Endometrial microvascular endothelial cells (primary cell): ENCODE results near the gene RUNX2. TPM values are rescaled to one million over a fixed set of nuclear protein-coding genes. Genes with fewer than 3 reads are reported as not detected.

Source experiments
- in situ Hi-C: cut with HindIII; loops from 2 replicates; pipeline ENCODE4 v1.10.0; 2017; ENCODE audit warnings: low sequenced_read_pairs, low pct_unique_long_range_greater_than_20kb; ENCODE audit errors: inconsistent ontology term
- total RNA-seq: library from RNA; depleted of rRNA; stranded (reverse); fragments of >200 nt; gene quantifications from one replicate; pipeline ENCODE4 v1.2.3, GENCODE V29; 2015; ENCODE audit errors: inconsistent ontology term

Gene RUNX2
- total RNA-seq, 1 donor from 2014 or later: 0.09 TPM

DNA sequence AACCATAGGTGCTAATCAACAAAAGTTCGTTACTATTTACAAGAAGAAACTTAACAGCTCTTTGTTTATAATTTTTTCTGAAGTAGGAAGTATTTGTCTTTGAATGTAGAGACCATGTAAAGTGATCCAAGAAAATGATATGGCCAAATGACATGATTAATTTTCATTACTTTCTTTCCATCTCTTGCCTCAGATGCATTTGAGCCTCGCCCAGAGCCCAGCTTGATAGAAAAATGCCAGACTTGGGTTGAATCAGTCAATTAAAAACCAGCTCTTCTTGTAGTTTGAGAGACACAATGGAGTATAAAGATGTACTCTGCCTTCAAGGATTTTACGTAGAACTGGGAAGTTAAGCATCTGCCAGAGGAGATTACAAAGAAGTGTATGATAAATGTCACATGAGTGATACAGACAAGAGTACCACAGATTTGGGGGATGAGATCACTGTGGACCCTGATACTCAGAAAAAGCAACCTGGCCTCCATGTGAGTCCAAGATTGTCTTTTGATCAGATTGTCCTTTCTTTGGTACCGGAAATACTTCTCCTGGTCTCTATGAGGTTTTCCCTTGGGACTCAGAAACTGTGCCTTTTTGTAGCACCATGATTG, 142.1 kb downstream of the RUNX2 start:
- in situ Hi-C loops: no loop called here

DNA sequence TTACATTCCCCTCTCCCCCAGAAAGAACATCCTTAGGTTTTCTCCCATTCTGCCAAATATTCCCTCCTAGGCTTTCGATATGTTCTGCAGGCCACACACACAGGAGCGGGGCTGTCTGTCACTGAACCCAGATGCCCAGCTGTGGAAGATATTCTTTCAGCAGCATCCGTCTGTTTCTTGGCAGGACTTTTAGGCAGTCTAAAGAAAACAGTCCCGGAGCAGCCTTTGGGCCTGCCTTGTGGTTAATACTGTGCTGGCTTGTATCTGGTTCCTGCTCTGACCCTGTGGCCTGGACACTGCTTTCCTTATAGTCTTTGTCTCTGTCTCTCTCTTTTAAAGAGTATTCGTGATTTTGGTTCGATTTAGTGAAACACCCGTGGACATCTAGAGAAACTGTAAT, 144.3 kb downstream of the RUNX2 start:
- in situ Hi-C loops: no loop called here

DNA sequence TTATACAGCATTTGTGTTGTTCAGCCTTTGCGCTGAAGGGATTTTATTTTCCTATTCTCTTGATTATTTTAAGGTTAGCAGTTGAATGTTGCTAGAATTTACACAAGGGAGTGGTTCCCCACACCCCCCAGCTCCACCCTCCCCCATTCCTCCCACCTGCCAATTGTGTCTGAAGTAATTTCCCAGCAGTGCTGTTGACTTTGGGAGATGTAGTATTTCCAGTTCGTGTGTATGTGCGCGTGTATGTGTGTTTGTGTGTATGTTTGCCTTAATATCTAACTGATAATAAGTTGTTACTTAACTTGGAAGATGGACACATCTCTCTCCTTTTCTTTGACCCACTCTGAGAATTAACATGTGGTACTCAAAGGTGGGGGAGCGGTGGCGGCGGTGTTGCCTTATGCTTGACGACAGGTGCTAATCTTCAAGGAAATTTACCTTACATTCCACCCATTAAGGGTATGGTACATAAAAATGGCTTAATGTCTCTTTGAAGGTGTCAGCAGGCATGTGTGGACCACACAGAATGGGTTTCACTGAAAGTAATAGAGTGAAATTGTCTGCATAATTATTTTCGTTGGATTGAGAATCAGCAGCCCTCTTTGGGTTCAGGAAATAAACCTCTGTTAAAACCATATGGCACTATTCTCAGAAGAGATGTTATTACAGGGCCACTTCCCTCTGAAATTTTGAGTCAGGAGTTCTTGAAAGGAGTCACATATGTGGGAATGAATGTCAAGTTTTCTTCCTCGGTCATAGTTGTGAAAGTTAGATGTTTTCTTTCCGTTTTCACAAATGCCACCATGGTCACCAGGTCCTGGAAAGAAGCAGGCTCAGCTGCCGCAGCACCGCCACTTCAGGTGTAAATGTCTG, 145.2 kb downstream of the RUNX2 start:
- in situ Hi-C loops: no loop called here

- in situ Hi-C loops: no loop called here
Measured at GRCh38 chr6:45474376-45474775, 146.2 kb downstream of the RUNX2 start.

- in situ Hi-C loops: no loop called here
Measured at GRCh38 chr6:45476341-45476740, 148.2 kb downstream of the RUNX2 start.

GRCh38 chr6:45477278-45477677, 149.1 kb downstream of the RUNX2 start:
- in situ Hi-C loops: no loop called here

GRCh38 chr6:45477790-45478189, 149.7 kb downstream of the RUNX2 start:
- in situ Hi-C loops: no loop called here

- in situ Hi-C loops: no loop called here
Measured at GRCh38 chr6:45478240-45478639, 150.1 kb downstream of the RUNX2 start.

- in situ Hi-C loops: no loop called here
Measured at GRCh38 chr6:45479834-45480751, 152.0 kb downstream of the RUNX2 start.

DNA sequence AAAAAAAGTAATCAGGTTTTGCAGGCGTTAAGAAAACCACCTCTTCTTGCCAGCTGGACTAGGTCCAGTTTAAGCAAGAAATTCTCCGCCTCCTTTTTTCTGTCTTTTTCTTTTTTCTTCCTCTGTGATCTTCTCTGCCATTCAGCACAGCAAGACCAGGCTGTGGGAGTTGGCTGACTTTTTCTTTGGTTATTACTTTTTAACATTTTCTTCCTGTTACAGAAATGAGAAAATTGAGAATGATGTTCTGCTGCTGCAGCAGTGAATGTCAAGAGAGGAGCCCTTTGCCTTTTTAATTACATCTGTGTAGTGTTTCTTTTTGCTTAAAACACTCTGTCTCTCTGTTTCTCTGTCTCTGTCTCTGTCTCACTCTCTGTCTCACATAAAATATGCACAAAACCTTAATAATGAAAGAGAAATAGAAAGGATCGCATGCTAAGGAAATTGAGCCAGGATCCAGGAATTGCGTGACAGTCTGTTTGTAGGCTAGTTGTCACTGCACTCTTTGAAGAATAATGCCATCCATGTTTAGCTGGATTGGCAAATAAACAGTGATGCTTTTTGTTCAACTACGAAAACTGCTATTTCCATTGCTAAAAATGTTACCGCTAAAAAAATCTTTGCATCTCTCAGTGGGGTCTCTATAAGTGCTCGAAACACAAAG, 152.8 kb downstream of the RUNX2 start:
- in situ Hi-C loops: no loop called here

- in situ Hi-C loops: no loop called here
Measured at GRCh38 chr6:45483021-45483420, 154.9 kb downstream of the RUNX2 start.

DNA sequence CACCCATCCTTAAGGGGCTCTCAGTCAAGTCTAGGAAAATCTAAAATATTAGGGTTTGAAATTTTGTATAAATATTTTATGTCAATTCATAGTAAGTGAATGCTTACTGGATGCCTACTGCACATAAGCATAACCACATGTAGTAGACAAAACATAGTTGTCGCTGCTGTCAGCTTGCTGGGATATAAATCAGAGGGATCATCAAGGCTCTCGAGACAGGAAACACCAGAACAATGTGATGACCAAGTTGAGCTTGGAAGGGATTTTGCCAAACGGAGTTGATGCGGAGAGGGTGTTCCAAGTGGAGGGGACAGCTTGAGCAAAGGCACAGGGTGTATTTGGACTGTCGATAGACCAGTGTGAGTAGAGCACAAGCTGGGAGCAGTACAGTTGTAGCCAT, 155.4 kb downstream of the RUNX2 start:
- in situ Hi-C loops: no loop called here

DNA sequence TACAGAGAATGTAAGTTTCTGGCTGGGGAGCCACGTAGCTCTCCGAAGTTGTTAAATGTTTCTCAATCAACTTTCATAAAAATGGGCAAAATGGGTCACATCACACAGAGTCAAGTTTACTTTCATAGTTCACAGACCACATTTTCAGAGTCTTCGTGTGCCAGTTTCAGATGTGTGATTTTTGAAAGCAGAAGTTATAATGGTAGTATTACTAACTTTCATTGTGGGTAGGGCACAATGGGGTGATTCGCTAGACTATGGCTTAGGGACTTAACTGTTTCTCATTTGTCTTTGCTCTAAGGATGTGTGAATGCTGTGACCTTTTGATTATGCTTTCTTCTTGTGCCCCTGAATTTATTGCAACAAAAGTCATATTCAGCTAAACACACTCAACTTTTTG, 158.6 kb downstream of the RUNX2 start:
- in situ Hi-C loops: no loop called here

DNA sequence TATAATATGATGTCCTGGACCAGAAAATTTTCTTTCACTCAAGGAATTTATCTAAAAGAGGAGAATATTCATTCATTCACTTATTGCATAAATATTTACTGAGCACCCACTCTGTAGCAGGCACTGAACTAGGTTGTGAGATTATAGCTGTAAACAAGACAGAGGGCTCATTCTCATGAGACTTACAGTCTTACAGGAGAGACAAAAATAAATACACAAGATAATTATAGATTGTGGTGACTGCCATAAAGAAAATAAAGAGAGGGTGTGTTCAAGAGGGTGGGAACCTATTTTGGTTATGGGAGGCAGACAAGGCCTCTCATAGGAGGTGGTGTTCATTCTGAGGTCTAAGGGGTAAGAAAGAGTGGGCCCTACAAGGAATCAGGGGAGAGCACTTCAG, 159.5 kb downstream of the RUNX2 start:
- in situ Hi-C loops: no loop called here

GRCh38 chr6:45488269-45488668, 160.1 kb downstream of the RUNX2 start:
- in situ Hi-C loops: no loop called here

- in situ Hi-C loops: no loop called here
Measured at GRCh38 chr6:45488889-45489288, 160.8 kb downstream of the RUNX2 start.

- in situ Hi-C loops: no loop called here
Measured at GRCh38 chr6:45491048-45491735, 163.1 kb downstream of the RUNX2 start.

GRCh38 chr6:45491874-45492273, 163.7 kb downstream of the RUNX2 start:
- in situ Hi-C loops: no loop called here
